GM13976 (cell line): Measurements from ENCODE around the gene MAP3K14.

Source experiments
- DNase-seq: peaks from one replicate; pipeline ENCODE4 v3.0.0; 2012; ENCODE audit warnings: low spot score
- in situ Hi-C: fragments of 300-500 bp; cut with MboI; formaldehyde crosslinking; loops from one replicate; pipeline ENCODE4 v1.12.0; 2022; ENCODE audit warnings: low sequenced_read_pairs, mixed read lengths, inconsistent platforms; ENCODE audit not compliant: unreplicated experiment
- TF ChIP-seq, protein P1 (sequence below): IDR thresholded peaks from 2 replicates; pipeline ENCODE4 v1.5.1; 2012; ENCODE audit warnings: borderline replicate concordance, mild to moderate bottlenecking; ENCODE audit not compliant: insufficient read depth; ENCODE audit errors: extremely low read depth, missing control alignments, control extremely low read depth

Gene MAP3K14

GRCh38 chr17:45238155-45238774, 78.6 kb downstream of the MAP3K14 start:
- in situ Hi-C loops: no loop called here
- TF ChIP-seq, protein P1, sequence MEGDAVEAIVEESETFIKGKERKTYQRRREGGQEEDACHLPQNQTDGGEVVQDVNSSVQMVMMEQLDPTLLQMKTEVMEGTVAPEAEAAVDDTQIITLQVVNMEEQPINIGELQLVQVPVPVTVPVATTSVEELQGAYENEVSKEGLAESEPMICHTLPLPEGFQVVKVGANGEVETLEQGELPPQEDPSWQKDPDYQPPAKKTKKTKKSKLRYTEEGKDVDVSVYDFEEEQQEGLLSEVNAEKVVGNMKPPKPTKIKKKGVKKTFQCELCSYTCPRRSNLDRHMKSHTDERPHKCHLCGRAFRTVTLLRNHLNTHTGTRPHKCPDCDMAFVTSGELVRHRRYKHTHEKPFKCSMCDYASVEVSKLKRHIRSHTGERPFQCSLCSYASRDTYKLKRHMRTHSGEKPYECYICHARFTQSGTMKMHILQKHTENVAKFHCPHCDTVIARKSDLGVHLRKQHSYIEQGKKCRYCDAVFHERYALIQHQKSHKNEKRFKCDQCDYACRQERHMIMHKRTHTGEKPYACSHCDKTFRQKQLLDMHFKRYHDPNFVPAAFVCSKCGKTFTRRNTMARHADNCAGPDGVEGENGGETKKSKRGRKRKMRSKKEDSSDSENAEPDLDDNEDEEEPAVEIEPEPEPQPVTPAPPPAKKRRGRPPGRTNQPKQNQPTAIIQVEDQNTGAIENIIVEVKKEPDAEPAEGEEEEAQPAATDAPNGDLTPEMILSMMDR: no peak
- DNase-seq: no peak

DNA sequence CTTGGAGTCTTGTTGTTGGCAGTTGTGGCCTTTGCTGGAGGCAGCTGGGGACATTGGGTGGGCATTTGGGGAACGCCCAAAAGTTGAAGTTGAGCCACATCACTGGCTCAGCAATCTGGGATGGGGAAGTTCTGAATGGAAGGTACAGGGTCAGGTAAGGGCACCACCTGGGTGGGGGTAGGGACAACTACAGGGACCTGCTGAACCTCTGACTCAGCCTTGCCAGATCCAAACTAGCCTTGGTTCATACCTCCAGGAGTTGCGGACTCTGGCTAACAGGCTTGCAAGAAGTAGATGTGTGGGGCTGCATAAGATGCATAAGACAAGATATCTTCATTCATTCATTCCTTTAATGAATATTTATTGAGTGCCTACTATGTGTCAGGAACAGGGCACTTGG, 79.1 kb downstream of the MAP3K14 start:
- in situ Hi-C loops: no loop called here
- TF ChIP-seq, protein P1: no peak
- DNase-seq: no peak

DNA sequence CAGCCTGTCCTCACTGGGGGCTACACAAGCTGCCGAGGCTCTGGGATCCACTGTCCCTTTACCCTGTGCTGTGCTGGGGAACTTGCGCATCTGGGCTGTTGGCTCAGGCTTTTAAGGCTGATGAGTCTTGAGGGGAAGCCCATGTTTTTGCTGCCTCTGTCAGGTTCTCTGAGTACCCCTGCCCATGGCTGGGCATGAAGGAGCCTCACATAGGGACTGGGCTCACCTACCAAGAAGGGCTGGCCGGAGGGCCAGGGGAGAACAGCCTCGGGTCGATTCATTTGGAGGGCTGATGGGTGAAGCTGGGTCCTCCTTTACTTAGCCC, 80.6 kb downstream of the MAP3K14 start:
- DNase-seq: no peak
- in situ Hi-C loops: no loop called here
- TF ChIP-seq, protein P1: no peak

DNA sequence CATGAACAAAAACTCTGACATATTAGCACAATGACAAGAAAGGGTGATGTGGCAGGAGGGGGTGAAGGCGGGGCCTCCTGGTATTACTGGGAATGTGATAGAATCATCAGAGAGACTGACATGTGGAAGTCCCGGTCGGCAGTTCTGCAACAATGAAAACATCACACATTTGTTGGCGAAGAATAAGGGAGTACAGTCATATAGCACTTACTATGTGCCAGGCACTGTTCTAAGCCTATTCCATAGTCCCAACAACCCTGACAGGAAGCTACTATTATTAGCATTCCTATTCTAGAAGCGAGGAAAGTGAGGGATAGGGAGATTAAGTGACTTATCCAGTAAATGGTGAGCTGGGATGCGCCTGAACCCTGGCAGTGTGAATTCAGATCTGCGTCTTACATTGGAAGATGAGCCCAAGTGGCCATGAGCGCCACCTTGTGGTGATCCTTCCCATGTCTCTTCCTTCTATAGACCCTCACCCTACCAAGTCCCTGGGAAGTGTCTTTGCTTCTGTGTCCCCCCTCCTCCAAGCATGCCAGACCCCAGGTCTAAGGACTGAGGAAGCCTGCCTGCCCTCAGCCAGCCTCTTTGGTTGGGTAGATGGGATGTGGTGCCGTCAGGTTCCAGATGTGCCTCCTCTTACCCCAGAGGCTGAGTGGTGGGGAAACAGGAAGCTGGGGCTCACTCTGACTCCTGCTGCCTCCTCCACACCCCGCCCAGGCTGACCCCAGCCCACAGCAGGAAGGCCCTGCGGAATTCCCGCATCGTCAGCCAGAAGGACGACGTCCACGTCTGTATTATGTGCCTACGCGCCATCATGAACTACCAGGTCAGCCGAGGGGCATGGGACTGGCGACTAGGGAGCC, 81.2 kb downstream of the MAP3K14 start:
- TF ChIP-seq, protein P1: peak; percentile 77
- peak; percentile 81 for DNase-seq
- in situ Hi-C loops: no loop called here

- TF ChIP-seq, protein P1: peak; percentile 42
- in situ Hi-C loops: no loop called here
- DNase-seq: peak; percentile 63
These were observed 82.0 kb downstream of the MAP3K14 start for GRCh38 chr17:45234641-45235415.

DNA sequence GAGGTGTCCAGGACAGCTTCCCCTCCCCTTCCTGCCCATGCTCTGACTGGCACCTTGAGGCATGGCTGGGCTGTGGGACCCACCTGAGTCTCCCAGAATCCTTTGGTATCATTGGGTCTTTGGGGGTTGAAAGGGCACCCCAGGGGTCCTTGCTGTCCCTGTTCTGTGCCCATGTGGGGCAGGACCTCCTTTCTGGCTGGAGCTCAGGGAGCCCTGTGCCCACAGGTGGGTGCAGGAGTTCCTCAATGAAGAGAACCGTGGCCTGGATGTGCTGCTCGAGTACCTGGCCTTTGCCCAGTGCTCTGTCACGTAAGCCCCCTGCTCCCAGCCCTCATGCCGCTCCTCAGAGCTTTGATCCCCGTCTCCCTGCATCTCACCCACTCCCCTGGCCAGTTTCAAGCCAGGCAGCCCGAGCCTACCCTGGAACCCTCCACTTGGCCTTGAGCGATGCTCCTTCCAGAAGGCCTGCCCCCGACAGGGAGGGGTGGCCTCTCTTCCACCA, 83.3 kb downstream of the MAP3K14 start:
- DNase-seq: no peak
- in situ Hi-C loops: no loop called here
- TF ChIP-seq, protein P1: no peak
